Activated CD4-positive, alpha-beta T cell treated with anti-CD3 and anti-CD28 coated beads for 36 hours (primary cell): ENCODE measurements around the gene SNAI3. TPM values are rescaled to one million over a fixed set of nuclear protein-coding genes. Genes with fewer than 3 reads are reported as not detected.

Experiments used
- ATAC-seq: fragments of 200-7000 bp; cut with Tn5 transposase; one replicate; pipeline ENCODE4 v1.10.0; 2021; ENCODE audit warnings: mild to moderate bottlenecking, moderate library complexity
- CTCF ChIA-PET: fragments of 350-600 bp; sonication (Branson Sonifier 250); formaldehyde crosslinking; loops from one replicate; lab custom pipeline; 2021; ENCODE audit warnings: antibody characterized with exemption; lab: Charles Lee
- POLR2A ChIA-PET: fragments of 350-600 bp; sonication (Branson Sonifier 250); formaldehyde crosslinking; loops from one replicate; lab custom pipeline; 2021; ENCODE audit warnings: antibody characterized with exemption, inconsistent platforms; lab: Charles Lee
- DNase-seq: peaks from one replicate; pipeline ENCODE4 v3.0.0-alpha.2; 2020
- H3K27ac Mint-ChIP-seq: one replicate; pipeline ENCODE4 v1.8.0; 2021; ENCODE audit warnings: mixed read lengths
- H3K27me3 Mint-ChIP-seq: one replicate; pipeline ENCODE4 v1.8.0; 2021; ENCODE audit warnings: mixed read lengths
- H3K36me3 Mint-ChIP-seq: one replicate; pipeline ENCODE4 v1.8.0; 2021; ENCODE audit warnings: low read depth, mixed read lengths
- H3K4me1 Mint-ChIP-seq: one replicate; pipeline ENCODE4 v1.8.0; 2021; ENCODE audit warnings: mixed read lengths
- H3K4me3 Mint-ChIP-seq: one replicate; pipeline ENCODE4 v1.8.0; 2021; ENCODE audit warnings: mild to moderate bottlenecking, moderate library complexity, mixed read lengths
- H3K9me3 Mint-ChIP-seq: one replicate; pipeline ENCODE4 v1.8.0; 2021; ENCODE audit warnings: low read depth, mixed read lengths
- intact Hi-C, 2 experiments: fragments of 100-400 bp; cut with DNase I in 1 of 2; cut with micrococcal nuclease in 1 of 2; formaldehyde crosslinking; loops; one replicate each; pipeline versions ENCODE4 v1.14.2 to v1.15.1; 2022 to 2024; cut with DNase I, micrococcal nuclease
- total RNA-seq, 2 experiments: library from RNA; stranded (reverse); gene quantifications; one replicate each; pipeline ENCODE4 v1.2.3, GENCODE V29; 2021

Gene SNAI3
- total RNA-seq: 1 to 10 TPM; 3.6 to 4.1 TPM

- Mint-ChIP-seq H3K9me3 (no peaks in the 10 kb centered on the region), H3K4me1 (peaks cover 42% of the 10 kb centered on the region), H3K36me3 (no peaks in the 10 kb centered on the region), H3K4me3 (peak within 1 kb of the TSS; percentile 70), H3K27me3 (no peaks in the 10 kb centered on the region), H3K27ac (peak within 1 kb of the TSS; percentile 37)
- ChIA-PET CTCF (interaction anchor here (0.6 to 1.3 kb wide), 5 partner anchors 11 to 967 kb away, joined by 3 to 6 read pairs (median 3); no protein-coding TSS in a partner anchor), POLR2A (interaction anchor here (0.6 to 1.2 kb wide), 3 partner anchors 15 to 730 kb away, joined by 4 to 7 read pairs (median 5); no protein-coding TSS in a partner anchor)
- DNase-seq: peak; percentile 91
- intact Hi-C loops: loop anchor here (1.0 to 2.0 kb wide), 11 partner anchors 14 to 485 kb away; partner anchors contain the start of genes CTU2 (in 2 of the 2), RNF166 (in 2 of the 2), CDH15 (in 1 of the 2) and CYBA (in 1 of the 2)
- ATAC-seq: peak; percentile 69
Measured at GRCh38 chr16:88686439-88687253, at the start of gene SNAI3. SNAI3 (minus strand) TSS chr16:88686507; CDS start chr16:88686406, 101 bp downstream.

GRCh38 chr16:88736088-88736487 is 49.8 kb upstream of the SNAI3 start:
- ATAC-seq (no peak), DNase-seq (no peak)
- intact Hi-C loops: loop anchor here (2.0 to 5.0 kb wide), 6 partner anchors 49 to 481 kb away; partner anchors contain the start of genes APRT (in 1 of the 2), CDT1 (in 1 of the 2), GALNS (in 1 of the 2) and PIEZO1 (in 1 of the 2)
- Mint-ChIP-seq H3K27ac (no peak overlapping the region), H3K4me1 (no peaks in the 10 kb centered on the region), H3K4me3 (no peak overlapping the region), H3K36me3 (peaks cover 10% of the 10 kb centered on the region), H3K9me3 (no peaks in the 10 kb centered on the region), H3K27me3 (no peaks in the 10 kb centered on the region)
- ChIA-PET POLR2A (no interaction called here), CTCF (interaction anchor here (3.8 kb wide), 1 partner anchor 47 kb away, joined by 59 read pairs; the partner anchor contains the start of gene PIEZO1)

- DNase-seq (no peak), ATAC-seq (no peak)
- Mint-ChIP-seq H3K4me1 (no peaks in the 10 kb centered on the region), H3K27me3 (no peaks in the 10 kb centered on the region), H3K9me3 (no peaks in the 10 kb centered on the region), H3K4me3 (no peak overlapping the region), H3K27ac (no peak overlapping the region), H3K36me3 (peaks cover 13% of the 10 kb centered on the region)
- CTCF ChIA-PET: interaction anchor here (0.9 to 3.8 kb wide), 2 partner anchors 47 to 52 kb away, joined by 4 to 59 read pairs; partner anchors contain the start of gene PIEZO1
- intact Hi-C loops: loop anchor here (2.0 to 5.0 kb wide), 6 partner anchors 49 to 481 kb away; partner anchors contain the start of genes APRT (in 1 of the 2), CDT1 (in 1 of the 2), GALNS (in 1 of the 2) and PIEZO1 (in 1 of the 2)
- POLR2A ChIA-PET: no interaction called here
Measured at GRCh38 chr16:88735616-88736015, 49.3 kb upstream of the SNAI3 start.

GRCh38 chr16:88735121-88735520 is 48.8 kb upstream of the SNAI3 start:
- DNase-seq (no peak), ATAC-seq (no peak)
- peaks cover 13% of the 10 kb centered on the region for H3K36me3 Mint-ChIP-seq
- intact Hi-C loops: loop anchor here in 1 of 2 experiments (5.0 kb wide), 2 partner anchors 67 to 432 kb away; partner anchors contain the start of gene CDT1
- ChIA-PET POLR2A (no interaction called here), CTCF (interaction anchor here (0.9 to 3.8 kb wide), 2 partner anchors 48 to 53 kb away, joined by 4 to 59 read pairs; partner anchors contain the start of gene PIEZO1)
- no peaks in the 10 kb centered on the region for H3K9me3 Mint-ChIP-seq
- no peak overlapping the region for H3K4me3 Mint-ChIP-seq
- no peak overlapping the region for H3K27ac Mint-ChIP-seq
- no peaks in the 10 kb centered on the region for H3K27me3 Mint-ChIP-seq
- no peaks in the 10 kb centered on the region for H3K4me1 Mint-ChIP-seq

- intact Hi-C loops: no loop called here
- CTCF ChIA-PET: interaction anchor here (3.8 kb wide), 1 partner anchor 48 kb away, joined by 59 read pairs; the partner anchor contains the start of gene PIEZO1
- no peak overlapping the region for H3K4me3 Mint-ChIP-seq
- no peak overlapping the region for H3K27ac Mint-ChIP-seq
- no peaks in the 10 kb centered on the region for H3K27me3 Mint-ChIP-seq
- H3K9me3 Mint-ChIP-seq: no peaks in the 10 kb centered on the region
- H3K36me3 Mint-ChIP-seq: peaks cover 15% of the 10 kb centered on the region
- POLR2A ChIA-PET: no interaction called here
- ATAC-seq: no peak
- DNase-seq: no peak
- no peaks in the 10 kb centered on the region for H3K4me1 Mint-ChIP-seq
Measured at GRCh38 chr16:88734361-88734728, 48.0 kb upstream of the SNAI3 start.

GRCh38 chr16:88733630-88734360 is 47.5 kb upstream of the SNAI3 start:
- H3K36me3 Mint-ChIP-seq: peaks cover 15% of the 10 kb centered on the region
- H3K27ac Mint-ChIP-seq: no peak overlapping the region
- H3K9me3 Mint-ChIP-seq: no peaks in the 10 kb centered on the region
- DNase-seq: no peak
- no peaks in the 10 kb centered on the region for H3K4me1 Mint-ChIP-seq
- ATAC-seq: no peak
- no peaks in the 10 kb centered on the region for H3K27me3 Mint-ChIP-seq
- POLR2A ChIA-PET: interaction anchor here (0.6 kb wide), 1 partner anchor 85 kb away, joined by 3 read pairs; no protein-coding TSS in a partner anchor
- no peak overlapping the region for H3K4me3 Mint-ChIP-seq
- intact Hi-C loops: no loop called here
- CTCF ChIA-PET: interaction anchor here (0.6 to 1.0 kb wide), 2 partner anchors 47 to 69 kb away, joined by 3 to 5 read pairs; no protein-coding TSS in a partner anchor

- H3K4me3 Mint-ChIP-seq: no peak overlapping the region
- DNase-seq (no peak), ATAC-seq (no peak)
- H3K36me3 Mint-ChIP-seq: peaks cover 15% of the 10 kb centered on the region
- ChIA-PET CTCF (interaction anchor here (0.6 to 1.0 kb wide), 2 partner anchors 48 to 70 kb away, joined by 3 to 5 read pairs; no protein-coding TSS in a partner anchor), POLR2A (no interaction called here)
- no peaks in the 10 kb centered on the region for H3K9me3 Mint-ChIP-seq
- H3K27ac Mint-ChIP-seq: no peak overlapping the region
- no peaks in the 10 kb centered on the region for H3K27me3 Mint-ChIP-seq
- H3K4me1 Mint-ChIP-seq: no peaks in the 10 kb centered on the region
- intact Hi-C loops: no loop called here
Measured at GRCh38 chr16:88732961-88733294, 46.6 kb upstream of the SNAI3 start.

- ChIA-PET CTCF (no interaction called here), POLR2A (no interaction called here)
- Mint-ChIP-seq H3K4me1 (no peaks in the 10 kb centered on the region), H3K36me3 (peaks cover 15% of the 10 kb centered on the region), H3K27ac (no peak overlapping the region), H3K4me3 (no peak overlapping the region), H3K27me3 (no peaks in the 10 kb centered on the region), H3K9me3 (no peaks in the 10 kb centered on the region)
- ATAC-seq (no peak), DNase-seq (no peak)
- intact Hi-C loops: no loop called here
Measured at GRCh38 chr16:88732172-88732960, 46.1 kb upstream of the SNAI3 start.

GRCh38 chr16:88731699-88732098 is 45.4 kb upstream of the SNAI3 start:
- POLR2A ChIA-PET: no interaction called here

GRCh38 chr16:88730632-88731607 is 44.6 kb upstream of the SNAI3 start:
- Mint-ChIP-seq H3K27me3 (no peaks in the 10 kb centered on the region), H3K27ac (no peak overlapping the region), H3K36me3 (peaks cover 17% of the 10 kb centered on the region), H3K4me3 (no peak overlapping the region), H3K9me3 (no peaks in the 10 kb centered on the region), H3K4me1 (no peaks in the 10 kb centered on the region)
- ATAC-seq (no peak), DNase-seq (no peak)
- POLR2A ChIA-PET: no interaction called here
- CTCF ChIA-PET: no interaction called here
- intact Hi-C loops: no loop called here

More at GRCh38 chr16:88731699-88732098, 45.4 kb upstream of the SNAI3 start:
- no peak for DNase-seq
- Mint-ChIP-seq H3K27me3 (no peaks in the 10 kb centered on the region), H3K36me3 (peaks cover 15% of the 10 kb centered on the region), H3K9me3 (no peaks in the 10 kb centered on the region), H3K4me3 (no peak overlapping the region), H3K27ac (no peak overlapping the region), H3K4me1 (no peaks in the 10 kb centered on the region)
- CTCF ChIA-PET: no interaction called here
- intact Hi-C loops: no loop called here
- no peak for ATAC-seq
